Measurements from ENCODE around the gene SGTA.
"Not testable (repeated sequence)": the region's sequence is repeated elsewhere in the genome, so short reads cannot be mapped to it uniquely, and the experiment has no call there.

SGTA gene

DNA sequence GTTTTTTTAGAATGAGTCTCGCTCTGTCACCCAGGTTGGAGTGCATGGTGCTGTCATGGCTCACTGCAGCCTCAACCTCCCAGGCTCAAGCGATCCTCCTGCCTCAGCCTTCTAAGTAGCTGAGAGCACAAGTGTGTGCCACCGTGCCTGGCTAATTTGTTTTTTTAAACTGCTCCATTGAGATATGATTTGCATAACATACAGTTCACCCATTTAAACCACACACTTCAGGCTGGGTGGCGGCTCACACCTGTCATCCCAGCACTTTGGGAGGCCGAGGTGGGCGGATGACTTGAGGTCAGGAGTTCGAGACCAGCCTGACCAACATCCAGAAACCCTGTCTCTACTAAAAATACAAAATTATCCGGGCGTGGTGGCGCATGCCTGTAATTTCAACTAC is 9.6 kb upstream of the SGTA start:
- DNase-seq: not testable (repeated sequence)

DNA sequence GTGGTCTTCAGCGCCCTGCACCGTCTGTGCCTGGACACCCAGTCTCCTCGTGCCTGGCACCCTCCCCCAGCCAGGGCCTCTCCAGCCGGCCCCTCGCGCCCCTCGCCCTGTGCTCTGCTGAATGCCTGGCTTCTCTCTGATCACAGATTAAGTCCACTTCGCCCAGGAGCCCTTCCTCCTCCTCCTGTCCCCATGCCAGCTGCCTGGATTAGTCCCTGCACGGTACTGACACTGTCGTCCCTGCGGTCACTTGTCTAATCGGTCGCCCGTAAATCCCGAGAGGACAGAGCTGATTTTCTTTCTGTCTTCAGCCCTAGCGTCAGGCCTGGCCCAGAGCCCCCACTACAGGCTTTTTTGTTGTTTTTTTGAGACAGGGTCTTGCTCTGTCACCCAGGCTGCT is 8.8 kb upstream of the SGTA start:
- no peak for DNase-seq

DNA sequence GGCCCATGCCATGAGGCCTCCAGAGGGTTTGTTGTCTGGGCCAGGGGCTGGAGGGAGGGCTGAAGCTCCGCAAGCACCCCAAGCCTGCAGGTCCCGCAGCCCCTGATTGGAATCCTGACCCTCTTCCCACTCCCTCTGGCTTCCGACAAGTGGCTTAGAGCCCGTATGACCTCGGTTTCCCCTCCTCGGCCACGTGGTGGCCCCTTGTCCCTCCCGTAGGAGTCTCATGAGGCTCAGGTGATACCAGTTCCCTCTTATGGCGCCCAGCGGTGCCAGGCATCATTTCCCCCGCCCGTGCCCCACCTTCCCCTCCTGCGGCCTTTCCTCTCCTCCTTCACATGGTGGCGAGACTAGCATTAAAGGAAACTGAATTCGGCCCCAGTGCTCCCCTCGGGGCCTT is 8.4 kb upstream of the SGTA start:
- no peak for DNase-seq

DNA sequence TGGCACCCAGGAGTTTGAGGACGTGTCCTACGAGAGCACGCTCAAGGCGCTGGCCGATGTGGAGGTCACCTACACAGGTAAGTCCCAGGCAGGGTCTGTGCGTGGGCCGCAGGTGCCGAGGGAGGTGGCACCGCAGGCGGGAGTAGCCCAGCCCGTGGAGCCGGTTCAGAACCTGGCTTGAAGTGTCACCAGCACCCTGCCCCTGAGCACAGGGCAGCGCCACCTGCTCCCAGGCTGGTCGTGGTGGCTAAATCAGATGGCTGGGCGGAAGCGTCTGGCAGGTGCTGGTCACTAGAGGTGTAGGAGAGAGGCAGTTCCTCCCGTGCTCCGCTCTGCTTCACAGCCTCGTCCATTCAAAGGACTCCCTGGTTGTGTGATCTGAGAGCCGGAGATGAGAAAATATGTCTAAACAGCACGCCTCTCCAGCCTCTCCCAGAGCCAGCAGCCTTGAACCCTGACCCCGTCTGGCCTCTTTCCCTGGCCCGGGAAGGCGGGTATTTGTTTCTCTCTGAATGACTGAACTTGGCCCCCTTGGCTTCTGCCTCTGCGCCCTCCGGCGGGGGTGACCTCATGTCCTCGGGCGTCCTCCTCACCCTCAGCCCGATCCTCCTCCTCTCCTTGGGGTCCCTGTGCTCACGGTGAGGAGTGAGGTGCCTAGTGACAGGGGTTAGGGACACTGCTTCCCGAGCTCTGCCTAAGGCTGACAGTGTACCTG is 7.6 kb upstream of the SGTA start:
- no peak for DNase-seq

DNA sequence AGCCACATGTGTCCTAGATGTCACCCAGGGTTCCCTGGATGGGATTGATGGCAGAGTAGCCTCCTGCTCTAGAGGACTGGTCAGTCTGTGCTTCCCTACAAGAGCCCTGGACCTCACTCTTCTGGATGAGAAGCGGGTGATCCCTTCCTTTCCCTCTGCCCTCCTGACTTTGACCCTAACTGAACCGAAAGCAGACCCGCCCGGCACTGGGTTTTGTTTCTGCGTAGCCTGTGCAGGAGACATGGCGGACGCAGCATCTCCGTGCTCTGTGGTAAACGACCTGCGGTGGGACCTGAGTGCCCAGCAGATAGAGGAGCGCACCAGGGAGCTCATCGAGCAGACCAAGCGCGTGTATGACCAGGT is 7.1 kb upstream of the SGTA start:
- DNase-seq: no peak

DNA sequence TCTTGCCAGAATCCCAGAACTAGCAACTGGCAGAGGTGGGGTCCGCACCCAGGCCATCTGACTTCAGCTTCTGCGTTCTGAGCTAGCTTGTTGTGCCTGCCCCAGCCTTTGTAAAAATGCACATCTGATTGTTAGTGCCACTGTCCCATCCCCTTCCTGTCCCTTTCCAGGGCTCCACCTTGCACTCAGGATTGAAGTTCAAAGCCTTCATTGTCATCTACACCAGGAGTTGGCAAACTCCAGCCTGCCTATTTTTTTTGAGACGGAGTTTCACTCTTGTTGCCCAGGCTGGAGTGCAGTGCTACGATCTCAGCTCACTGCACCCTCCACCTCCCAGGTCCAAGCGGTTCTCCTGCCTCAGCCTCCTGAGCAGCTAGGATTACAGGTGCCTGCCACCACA is 5.2 kb upstream of the SGTA start:
- DNase-seq: no peak

DNA sequence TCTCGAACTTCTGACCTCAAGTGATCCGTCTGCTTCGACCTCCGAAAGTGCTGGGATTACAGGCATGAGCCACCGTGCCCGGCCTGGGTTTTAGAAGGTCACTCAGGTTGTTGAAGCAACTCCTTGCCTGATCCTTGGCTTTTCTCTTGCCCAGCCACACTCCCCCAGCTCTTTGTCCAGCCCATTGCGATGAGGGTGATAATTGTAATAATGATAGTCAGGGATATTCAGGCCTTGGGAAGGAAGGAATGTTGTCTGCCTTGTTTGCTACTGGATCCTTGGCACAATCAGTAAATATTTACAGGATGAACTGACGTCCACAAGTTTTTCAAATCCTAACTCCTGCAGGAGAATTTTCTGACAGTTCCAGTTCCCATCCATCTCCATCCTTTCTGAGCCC is 4.0 kb upstream of the SGTA start:
- no peak for DNase-seq

DNA sequence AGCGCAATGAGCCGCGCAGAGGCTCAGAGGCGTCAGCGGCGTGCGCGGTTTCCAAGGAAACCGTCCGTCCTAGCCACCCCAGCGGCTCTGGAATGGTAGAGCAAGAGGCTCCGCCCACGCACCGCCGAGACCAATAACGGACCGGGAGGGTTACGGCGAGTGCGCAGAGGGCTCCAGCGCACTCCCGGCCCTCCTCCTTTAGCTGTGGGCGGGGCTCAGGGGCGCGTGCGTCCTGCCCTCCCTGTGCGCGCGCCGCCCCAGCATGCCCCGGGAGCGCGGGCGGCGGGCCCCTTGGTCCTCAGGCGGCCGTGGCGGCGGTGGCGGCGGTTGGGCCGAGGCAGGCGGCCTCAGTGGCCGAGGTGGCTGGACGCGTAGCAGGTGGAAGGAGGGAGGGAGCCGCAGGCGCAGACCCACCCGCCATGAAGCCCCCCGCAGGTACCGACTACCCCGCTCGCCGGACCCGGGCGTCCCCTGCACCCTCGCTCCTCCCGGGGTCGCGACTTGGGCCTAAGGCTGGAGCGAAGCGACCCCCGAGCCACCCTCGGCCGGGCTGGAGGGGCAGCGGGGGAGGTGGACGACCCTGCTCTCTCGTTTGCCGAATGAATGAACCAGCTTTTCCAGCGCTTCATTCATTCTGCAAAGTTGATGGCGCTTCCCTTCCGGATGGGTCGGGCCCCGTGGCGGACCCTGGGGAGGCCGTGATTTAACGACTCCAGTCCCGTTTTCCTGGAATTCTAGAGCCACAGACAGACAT is 2.3 kb upstream of the SGTA start, which contains the start of gene THOP1:
Gene THOP1 (plus strand): TSS at position 260 of the 754 bp plus-strand sequence. CDS start 160 bp downstream, at position 420.
- peak; percentile 88 for DNase-seq

DNA sequence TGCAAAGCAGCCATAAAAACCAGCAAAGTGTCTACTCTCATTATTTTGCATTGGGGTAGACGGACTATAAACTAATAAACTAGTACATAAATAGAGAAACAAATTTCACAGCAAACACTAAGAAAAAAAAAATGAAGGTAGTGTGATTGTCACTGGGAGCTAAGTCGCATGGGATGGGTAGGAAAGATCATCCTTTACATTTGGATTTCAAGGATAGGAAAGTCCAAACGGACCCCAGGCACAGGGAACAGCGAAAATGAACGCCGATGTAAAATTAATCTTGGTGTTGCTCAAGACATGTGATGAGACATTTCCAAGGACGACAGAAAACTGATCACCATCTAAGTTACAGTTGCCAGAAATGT is 690 bp upstream of the SGTA start:
- DNase-seq: no peak

DNA sequence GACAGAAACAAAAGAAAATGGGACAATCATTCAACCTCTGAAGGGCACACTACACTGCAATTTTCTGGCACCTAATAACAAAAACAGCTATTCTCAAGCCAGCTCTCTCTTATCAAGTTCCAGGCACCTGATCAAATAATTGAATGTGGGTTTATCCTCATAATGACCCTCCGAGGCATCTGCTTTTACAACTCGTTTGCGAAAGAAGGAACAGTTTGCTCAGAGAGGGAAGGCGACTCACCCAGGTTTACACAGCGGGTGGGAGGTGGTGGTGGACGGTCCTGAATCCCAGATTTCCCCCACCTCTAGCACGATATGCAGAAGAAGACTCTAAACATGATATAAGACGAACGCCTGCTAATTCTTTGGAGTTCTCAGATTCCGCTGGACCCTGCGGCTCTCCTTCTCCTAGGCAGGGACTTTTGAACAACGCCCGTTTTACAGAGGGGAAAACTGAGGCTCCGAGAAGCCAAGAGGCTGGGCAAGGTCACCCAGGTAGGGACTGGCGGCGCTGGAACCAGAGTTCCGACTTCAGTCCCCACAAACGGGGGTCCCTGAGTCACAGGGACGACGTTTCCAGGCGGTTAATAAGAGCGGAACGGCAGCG is 641 bp downstream of the SGTA start:
- DNase-seq: no peak

DNA sequence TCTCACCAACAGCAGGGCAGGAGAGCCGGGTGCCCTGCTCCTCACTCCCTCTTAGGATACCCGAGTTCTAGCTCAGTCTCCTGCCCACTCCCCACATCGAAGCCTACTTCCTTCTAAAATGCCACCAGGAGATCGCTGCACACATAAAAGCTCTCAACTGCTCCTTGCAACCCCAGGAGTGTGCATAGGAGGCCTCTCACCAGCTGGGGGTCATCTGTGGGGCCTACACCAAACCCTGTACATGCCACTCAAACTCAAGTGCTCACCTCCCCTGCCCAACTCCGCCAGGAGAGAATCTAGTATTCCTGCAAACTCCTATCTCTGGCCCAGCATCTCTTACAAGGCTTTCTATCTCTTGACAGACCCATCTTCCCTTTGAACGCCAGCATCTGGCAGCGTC is 2.8 kb downstream of the SGTA start:
- no peak for DNase-seq

DNA sequence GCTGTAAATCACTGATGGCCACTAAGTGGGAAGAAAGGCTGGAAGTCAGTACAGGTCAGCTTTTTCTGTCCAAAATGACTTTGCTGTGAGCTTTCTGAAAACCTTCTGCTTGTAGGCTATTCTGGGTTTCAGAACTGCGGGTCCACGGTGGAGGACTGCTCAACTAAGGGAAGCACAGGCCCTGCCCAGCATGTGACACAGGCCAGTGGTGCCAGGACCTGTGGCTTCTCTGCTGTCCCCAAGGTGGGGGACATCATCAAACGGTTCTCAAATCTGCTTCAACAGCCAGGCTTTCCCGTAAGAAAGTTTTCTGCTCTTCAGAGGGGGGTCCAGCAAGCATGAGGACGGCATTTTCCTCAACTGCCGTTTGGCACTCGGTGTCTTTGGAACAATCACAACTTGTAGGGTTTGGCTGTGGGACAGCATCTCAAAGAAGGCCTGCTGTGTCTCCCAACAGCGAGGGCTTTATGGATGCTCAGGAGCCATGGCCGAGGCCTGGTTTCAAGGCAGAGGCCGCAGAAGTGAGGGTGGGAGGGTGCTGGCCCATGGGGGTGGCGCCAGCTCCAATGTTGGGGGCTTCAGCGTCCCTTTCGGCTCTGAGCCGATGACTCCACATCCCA is 3.8 kb downstream of the SGTA start:
- no peak for DNase-seq

DNA sequence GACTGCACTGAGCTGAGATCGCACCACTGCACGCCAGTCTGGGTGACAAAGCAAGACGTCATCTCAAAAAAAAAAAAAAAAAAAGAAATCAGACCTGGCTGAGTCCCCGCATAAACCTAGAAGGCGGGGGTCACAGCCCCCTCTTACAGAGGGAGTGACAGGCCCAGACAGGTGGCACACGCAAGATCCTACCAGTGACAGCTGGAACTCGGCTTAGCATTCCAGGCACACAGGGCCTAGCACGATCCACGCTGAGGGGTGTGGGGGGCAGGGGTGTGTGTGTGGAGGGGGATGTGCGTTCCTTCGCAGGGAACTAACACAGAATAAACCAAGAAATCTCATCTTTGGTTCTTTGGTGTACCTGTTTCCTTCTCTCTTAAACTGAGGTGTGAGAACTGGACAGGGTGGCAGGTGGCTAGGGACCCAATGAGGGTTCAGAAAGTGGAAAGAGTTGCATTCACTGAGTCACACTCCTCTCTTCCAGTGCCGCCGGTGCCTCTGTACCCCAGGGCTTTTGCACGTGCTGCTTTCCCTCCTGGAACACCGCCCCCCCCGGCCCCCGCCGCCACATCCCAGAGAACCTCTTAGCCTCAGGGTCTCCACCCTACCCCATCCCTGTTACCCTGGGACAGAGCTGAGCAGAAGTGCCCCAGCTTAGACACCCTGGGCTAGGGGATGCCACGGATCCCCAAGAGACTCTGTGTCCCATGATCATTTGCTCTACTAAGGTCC is 5.0 kb downstream of the SGTA start:
- DNase-seq: no peak

DNA sequence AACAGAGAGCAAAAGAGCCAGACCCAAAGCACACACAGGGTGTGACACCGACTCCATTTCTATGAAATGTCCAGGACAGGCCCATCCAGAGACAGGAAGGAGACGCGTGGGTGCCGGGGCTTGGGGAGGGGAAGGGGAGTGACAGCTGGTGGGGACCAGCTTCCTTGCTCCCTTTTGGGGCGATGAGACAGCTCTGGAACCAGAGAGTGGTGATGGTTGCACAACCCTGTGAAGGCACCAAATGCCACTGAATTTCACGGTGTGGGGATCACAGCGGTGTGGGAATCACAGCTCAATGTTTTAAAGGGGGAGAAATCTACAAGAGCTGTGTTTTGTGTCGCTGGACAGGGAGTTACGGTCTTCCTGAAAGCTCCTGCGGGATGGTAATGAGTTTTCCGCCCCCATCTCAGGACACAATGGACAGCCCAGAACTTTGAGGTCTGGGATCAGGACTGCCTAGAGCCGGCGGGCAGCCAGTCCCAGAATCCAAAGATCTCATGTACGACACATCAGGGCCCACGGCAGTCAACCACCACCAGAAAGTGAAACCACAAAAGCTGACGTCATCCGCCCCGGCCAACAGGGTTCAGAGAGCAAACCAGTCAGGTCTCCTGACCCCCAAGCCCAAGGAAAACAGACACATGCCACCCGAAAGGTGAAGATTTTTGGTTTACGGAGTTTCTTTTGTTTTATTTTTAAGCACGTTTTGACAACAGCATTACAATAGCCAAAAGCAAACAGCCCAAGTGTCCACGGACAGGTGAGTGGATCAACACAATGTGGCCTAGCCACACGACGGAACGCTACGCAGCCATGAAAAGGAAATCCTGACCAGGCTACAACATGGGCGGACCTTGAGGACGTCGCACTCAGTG is 7.3 kb downstream of the SGTA start:
- DNase-seq: no peak

DNA sequence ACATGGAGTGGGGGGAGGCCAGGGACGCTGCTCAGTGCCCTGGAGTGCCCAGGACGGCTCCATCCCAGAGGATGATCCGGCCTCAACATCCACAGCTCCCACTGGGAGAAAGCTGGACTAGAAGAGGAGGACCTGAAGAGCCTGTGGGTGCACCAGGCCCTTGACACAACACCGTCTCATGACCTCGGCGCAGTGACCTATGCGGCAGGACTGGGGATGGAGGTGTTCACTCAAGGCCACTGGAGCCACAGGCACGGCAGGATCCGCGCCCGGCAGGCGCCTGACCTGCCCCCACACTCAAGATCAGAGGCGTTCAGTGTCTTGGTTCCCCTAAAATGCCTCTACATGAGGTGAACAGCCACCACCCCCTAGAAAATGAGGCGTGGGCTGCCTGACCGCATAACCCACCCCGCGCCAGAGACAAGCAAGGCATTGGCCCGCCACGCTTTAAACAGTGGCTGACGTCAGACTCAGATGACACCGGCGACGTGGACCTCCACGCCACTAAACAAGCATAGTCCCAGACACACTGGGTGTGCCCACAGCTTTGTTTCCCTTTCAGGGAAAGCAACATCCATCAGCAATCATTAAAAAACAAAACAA is 8.0 kb downstream of the SGTA start:
- no peak for DNase-seq

DNA sequence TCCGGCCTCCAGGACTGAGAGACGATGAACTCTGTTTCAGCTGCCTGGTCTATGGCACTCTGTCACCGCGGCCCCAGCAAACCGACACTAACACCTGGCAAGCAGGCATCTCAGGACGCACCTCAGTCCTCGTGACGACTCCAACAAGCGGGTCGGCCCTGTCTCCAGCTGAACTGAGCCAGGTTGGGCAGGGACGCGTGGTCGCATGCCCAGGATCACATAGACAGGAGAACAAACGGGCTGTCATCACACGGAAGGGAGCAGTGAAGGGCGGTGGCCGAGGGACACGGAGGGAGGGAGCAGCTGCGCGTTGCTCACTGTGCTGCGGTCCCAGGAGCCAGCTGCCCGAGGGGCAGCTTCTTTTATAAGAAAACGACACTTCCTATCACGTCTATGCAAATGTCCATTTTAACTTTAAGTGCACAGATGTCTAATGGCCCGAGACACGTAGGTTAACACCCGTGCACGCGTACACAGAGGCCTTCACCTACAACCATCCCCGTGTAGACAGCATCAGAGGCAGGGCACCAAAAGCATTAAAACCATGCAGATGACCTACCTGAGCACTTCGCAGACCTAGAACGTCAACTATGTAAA is 8.9 kb downstream of the SGTA start:
- DNase-seq: no peak

DNA sequence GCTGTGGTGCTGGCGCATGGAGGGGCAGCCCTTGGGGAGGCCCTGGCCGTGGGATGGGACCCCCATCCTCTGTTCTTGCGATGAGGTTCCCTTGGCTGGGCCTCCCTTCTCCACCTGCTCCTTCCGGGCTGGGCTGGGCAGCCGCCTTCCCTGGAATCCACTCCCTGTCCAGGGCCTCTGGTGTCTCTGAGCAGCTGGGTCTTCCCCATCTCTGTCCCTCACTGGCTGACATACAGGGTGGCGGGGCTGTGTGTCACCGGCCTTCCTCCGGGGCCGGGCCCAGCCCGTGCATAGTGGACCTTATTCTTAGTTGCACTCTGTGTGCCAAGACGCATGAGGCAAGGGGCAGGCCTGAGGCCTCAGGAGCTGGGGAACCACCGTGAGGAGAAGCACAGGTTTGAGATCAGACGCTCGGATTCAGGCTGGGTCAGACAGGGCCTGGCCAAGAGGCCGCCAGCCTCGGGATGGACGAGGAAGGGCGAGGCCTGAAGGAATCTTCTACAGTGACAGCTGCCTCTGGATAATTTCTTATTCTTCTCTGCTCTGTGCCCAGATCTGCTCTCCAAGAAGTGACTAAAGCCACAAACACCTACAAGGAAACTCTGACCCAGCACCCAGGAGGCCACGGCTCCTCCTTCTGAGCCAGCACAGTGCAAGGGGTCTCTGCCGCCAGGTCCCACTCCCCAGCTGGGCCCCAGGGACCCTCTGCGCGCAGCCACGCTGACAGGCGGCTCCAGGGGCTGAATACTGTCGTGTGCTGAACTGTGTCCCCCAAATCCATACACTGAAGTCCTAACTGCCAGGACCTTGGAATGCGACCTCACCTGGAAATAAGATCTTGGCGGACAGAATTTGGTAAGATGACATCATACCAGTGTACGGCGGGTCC is 11.0 kb downstream of the SGTA start:
- no peak for DNase-seq

DNA sequence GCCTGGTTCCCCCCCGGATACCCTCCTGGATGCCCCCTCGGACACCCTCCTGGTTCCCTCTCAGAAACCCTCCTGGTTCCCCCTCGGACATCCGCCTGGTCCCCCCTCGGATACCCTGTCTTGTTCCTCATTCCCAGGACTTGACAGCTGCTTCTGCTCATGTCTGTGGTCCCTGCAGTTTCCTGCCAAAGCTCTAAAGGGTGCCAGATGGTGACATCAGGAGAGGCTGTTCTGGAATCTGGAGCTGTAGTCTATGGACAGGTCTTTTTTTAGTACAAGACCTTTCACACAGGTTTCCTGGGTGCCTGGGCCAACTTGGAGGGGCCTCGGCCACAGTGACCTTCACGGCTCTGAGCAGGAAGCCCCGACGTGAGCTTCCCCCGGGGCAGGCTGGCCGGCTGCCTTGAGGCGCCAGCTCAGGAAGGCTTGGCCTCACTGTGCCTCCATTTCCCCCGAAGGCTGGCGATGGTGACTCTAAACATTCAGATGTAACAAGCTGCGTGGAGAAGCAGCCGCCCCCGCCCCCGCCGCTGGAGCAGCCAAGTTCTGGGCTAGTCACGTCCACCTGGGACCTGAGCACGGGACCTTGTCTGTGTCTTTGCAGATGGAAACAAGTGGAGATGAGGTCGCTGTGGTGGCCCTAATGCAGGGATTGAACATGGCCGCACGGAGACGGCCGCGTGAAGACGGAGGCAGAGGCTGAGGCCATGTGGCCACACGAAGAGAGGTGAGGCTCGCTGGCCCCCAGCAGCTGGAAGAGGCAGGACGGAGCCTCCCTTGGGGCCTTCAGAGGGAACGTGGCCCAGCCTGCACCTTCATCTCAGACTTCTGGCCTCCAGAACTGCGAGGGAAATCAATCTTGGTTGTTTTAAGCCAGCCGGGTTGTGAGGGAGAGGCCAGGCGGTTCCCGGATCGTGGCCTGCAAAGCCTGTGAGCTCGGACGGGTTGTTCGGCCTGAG is 12.7 kb downstream of the SGTA start:
- DNase-seq: no peak

DNA sequence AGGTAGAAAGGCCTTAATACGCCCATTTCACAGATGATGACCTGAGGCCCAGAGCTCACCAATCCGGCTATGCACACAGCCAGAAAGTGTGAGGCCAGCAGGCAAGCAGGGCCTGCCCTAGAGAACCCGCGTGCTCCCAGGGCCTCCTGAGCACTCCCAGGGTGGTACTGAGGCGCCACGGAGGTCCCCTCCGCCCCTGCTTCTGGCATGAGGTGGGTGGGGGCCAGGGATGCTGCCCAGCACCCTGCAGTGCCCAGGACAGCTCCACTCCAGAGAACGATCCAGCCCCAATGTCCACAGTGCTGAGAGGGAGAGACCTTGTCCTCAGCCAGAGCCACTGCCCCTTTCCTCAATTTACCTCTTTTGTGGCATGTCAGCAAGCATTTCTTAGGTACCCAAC is 13.9 kb downstream of the SGTA start:
- DNase-seq: no peak

Data from cortex of kidney (tissue), 1 donor.